Right atrium auricular region (tissue), 2 donors: ENCODE data around the gene QPRT. TPM values are rescaled to one million over a fixed set of nuclear protein-coding genes. Genes with fewer than 3 reads are reported as not detected.
"Not testable (repeated sequence)": the region's sequence is repeated elsewhere in the genome, so short reads cannot be mapped to it uniquely, and the experiment has no call there.

Experiments
- DNase-seq: peaks from one replicate; pipeline ENCODE4 v3.0.0-alpha.2; 2019; ENCODE audit warnings: low spot score
- H3K27ac ChIP-seq, 2 donors: fragments of 200-600 bp; sonication (generic); 1 replicate in 1 of 2; 2 replicates in 1 of 2; pipeline ENCODE4 v1.5.1; 2016 to 2019
- H3K27me3 ChIP-seq, 2 donors: fragments of 200-600 bp; sonication (generic); one replicate each; pipeline versions ENCODE4 v1.5.1 to v1.6.0; 2017 to 2019
- H3K36me3 ChIP-seq: fragments of 200-600 bp; sonication (generic); one replicate; pipeline ENCODE4 v1.5.1; 2016
- H3K4me1 ChIP-seq, 2 donors: fragments of 200-600 bp; sonication (generic); one replicate each; pipeline versions ENCODE4 v1.5.1 to v1.6.0; 2017 to 2019
- H3K4me3 ChIP-seq, 2 donors: fragments of 200-600 bp; sonication (generic); 1 replicate in 1 of 2; 2 replicates in 1 of 2; pipeline ENCODE4 v1.5.1; 2017 to 2019; ENCODE audit warnings: mild to moderate bottlenecking in 1 of 2, moderate library complexity in 1 of 2
- H3K9me3 ChIP-seq, 2 donors: fragments of 200-600 bp; sonication (generic); one replicate each; pipeline ENCODE4 v1.5.1; 2019
- CTCF ChIP-seq, 2 donors: fragments of 200-600 bp; sonication (generic); IDR thresholded peaks; one replicate each; pipeline ENCODE4 v1.5.1; 2019; ENCODE audit warnings: antibody characterized with exemption in 2 of 2
- total RNA-seq, 2 donors: library from RNA; depleted of rRNA; stranded (reverse); fragments of >200 nt; gene quantifications; one replicate each; pipeline ENCODE4 v1.1.0, GENCODE V29; 2016

The QPRT gene
- total RNA-seq, 2 donors from 2014 or later, result 18.3 to 38.2 TPM

- Histone ChIP-seq H3K4me1 (no peaks in the 10 kb centered on the region), H3K27me3 (no peaks in the 10 kb centered on the region), H3K27ac (no peak overlapping the region), H3K4me3 (no peak overlapping the region), H3K9me3 (no peaks in the 10 kb centered on the region), H3K36me3 (no peaks in the 10 kb centered on the region)
- DNase-seq, result no peak
- TF ChIP-seq CTCF (IDR thresholded peaks at IDR 0.05), result no peak
These were observed 59.5 kb downstream of the QPRT start for GRCh38 chr16:29738514-29738913.

GRCh38 chr16:29739927-29740629 is 61.1 kb downstream of the QPRT start:
- not testable (repeated sequence) for H3K9me3 ChIP-seq, H3K4me3 ChIP-seq, H3K36me3 ChIP-seq, DNase-seq, H3K4me1 ChIP-seq, H3K27ac ChIP-seq, H3K27me3 ChIP-seq

- H3K36me3 ChIP-seq, H3K9me3 ChIP-seq, DNase-seq, H3K4me3 ChIP-seq, H3K4me1 ChIP-seq, H3K27ac ChIP-seq, H3K27me3 ChIP-seq: not testable (repeated sequence)
These were observed 61.6 kb downstream of the QPRT start for GRCh38 chr16:29740630-29741015.

GRCh38 chr16:29742683-29743275 is 63.8 kb downstream of the QPRT start:
- no peak for TF ChIP-seq CTCF (IDR thresholded peaks at IDR 0.05)
- no peaks in the 10 kb centered on the region for H3K4me1 ChIP-seq
- DNase-seq, result no peak
- no peak overlapping the region for H3K4me3 ChIP-seq
- no peaks in the 10 kb centered on the region for H3K27me3 ChIP-seq
- H3K9me3 ChIP-seq, result no peaks in the 10 kb centered on the region
- no peak overlapping the region for H3K27ac ChIP-seq
- no peaks in the 10 kb centered on the region for H3K36me3 ChIP-seq

GRCh38 chr16:29743475-29743826 is 64.5 kb downstream of the QPRT start:
- no peaks in the 10 kb centered on the region for H3K4me1 ChIP-seq
- no peaks in the 10 kb centered on the region for H3K27me3 ChIP-seq
- no peaks in the 10 kb centered on the region for H3K36me3 ChIP-seq
- H3K9me3 ChIP-seq, result no peaks in the 10 kb centered on the region
- H3K27ac ChIP-seq, result no peak overlapping the region
- no peak overlapping the region for H3K4me3 ChIP-seq
- no peak for DNase-seq
- no peak for TF ChIP-seq CTCF (IDR thresholded peaks at IDR 0.05)

- no peak for TF ChIP-seq CTCF (IDR thresholded peaks at IDR 0.05)
- Histone ChIP-seq H3K36me3 (no peaks in the 10 kb centered on the region), H3K27me3 (no peaks in the 10 kb centered on the region), H3K9me3 (no peaks in the 10 kb centered on the region), H3K27ac (no peak overlapping the region), H3K4me3 (no peak overlapping the region), H3K4me1 (no peaks in the 10 kb centered on the region)
- DNase-seq, result no peak
These were observed 65.0 kb downstream of the QPRT start for GRCh38 chr16:29743827-29744531.
